Liver (tissue), 9 donors: ENCODE measurements around the gene INPP5J. TPM values are rescaled to one million over a fixed set of nuclear protein-coding genes. Genes with fewer than 3 reads are reported as not detected.

ENCODE experiments used
- DNase-seq: peaks from one replicate; pipeline ENCODE4 v3.0.0-alpha.2; 2017; ENCODE audit warnings: low spot score
- H3K27ac ChIP-seq, 2 donors: one replicate each; pipeline ENCODE4 v1.7.0; 2013; ENCODE audit warnings: inconsistent platforms in 2 of 2, low read length in 2 of 2, control low read depth in 1 of 2, low read depth in 1 of 2, mild to moderate bottlenecking in 1 of 2
- H3K27me3 ChIP-seq, 4 donors: one replicate each; pipeline versions ENCODE4 v1.6.1 to v1.7.0; 2013; ENCODE audit warnings: low read length in 3 of 4, inconsistent platforms in 1 of 4, mild to moderate bottlenecking in 1 of 4, moderate library complexity in 1 of 4; ENCODE audit not compliant: control insufficient read depth in 4 of 4, insufficient read depth in 4 of 4
- H3K36me3 ChIP-seq, 4 donors: one replicate each; pipeline versions ENCODE4 v1.6.1 to v1.7.0; 2013; ENCODE audit warnings: low read length in 3 of 4, mild to moderate bottlenecking in 3 of 4, low read depth in 1 of 4, moderate library complexity in 1 of 4; ENCODE audit not compliant: control insufficient read depth in 4 of 4, insufficient read depth in 3 of 4
- H3K4me1 ChIP-seq, 4 donors: one replicate each; pipeline versions ENCODE4 v1.6.1 to v1.7.0; 2013; ENCODE audit warnings: low read length in 3 of 4, mild to moderate bottlenecking in 3 of 4, moderate library complexity in 1 of 4; ENCODE audit not compliant: control insufficient read depth in 4 of 4, insufficient read depth in 4 of 4
- H3K4me3 ChIP-seq, 3 donors: one replicate each; pipeline versions ENCODE4 v1.6.1 to v1.7.0; 2013; ENCODE audit warnings: low read length in 3 of 3, control low read depth in 1 of 3, low read depth in 1 of 3, mild to moderate bottlenecking in 1 of 3
- H3K9ac ChIP-seq, 2 donors: one replicate each; pipeline ENCODE4 v1.7.0; 2013; ENCODE audit warnings: low read length in 2 of 2, mild to moderate bottlenecking in 2 of 2, moderate library complexity in 2 of 2, control low read depth in 1 of 2, low read depth in 1 of 2
- H3K9me3 ChIP-seq, 4 donors: one replicate each; pipeline versions ENCODE4 v1.6.1 to v1.7.0; 2013; ENCODE audit warnings: low read length in 3 of 4; ENCODE audit not compliant: control insufficient read depth in 4 of 4
- ATF3 ChIP-seq: IDR thresholded peaks from 2 replicates; pipeline ENCODE4 v1.6.1; 2016; ENCODE audit warnings: antibody characterized with exemption
- CTCF ChIP-seq: fragments of 150-350 bp; IDR thresholded peaks from 2 replicates; pipeline ENCODE4 v1.5.1; 2017; ENCODE audit warnings: improper control_type of control experiment, low read depth, low read length; ENCODE audit not compliant: missing input control
- EGR1 ChIP-seq, 2 donors: IDR thresholded peaks; 2 replicates each; pipeline ENCODE4 v1.6.1; 2016 to 2018; ENCODE audit warnings: antibody characterized with exemption in 2 of 2, low read depth in 2 of 2
- FOXA1 ChIP-seq: IDR thresholded peaks from 2 replicates; pipeline ENCODE4 v1.6.1; 2016; ENCODE audit warnings: antibody characterized with exemption
- FOXA2 ChIP-seq: IDR thresholded peaks from 2 replicates; pipeline ENCODE4 v1.6.1; 2016; ENCODE audit warnings: antibody characterized with exemption
- GABPA ChIP-seq, 2 donors: IDR thresholded peaks in 1 of 2; conservative IDR thresholded peaks in 1 of 2; 2 replicates each; pipeline ENCODE4 v1.6.1; 2016; ENCODE audit warnings: antibody characterized with exemption in 2 of 2, mild to moderate bottlenecking in 1 of 2, moderate library complexity in 1 of 2
- HNF4A ChIP-seq, 2 donors: conservative IDR thresholded peaks; 2 replicates each; pipeline ENCODE4 v1.6.1; 2016; ENCODE audit warnings: antibody characterized with exemption in 2 of 2, mild to moderate bottlenecking in 2 of 2
- HNF4G ChIP-seq: IDR thresholded peaks from 2 replicates; pipeline ENCODE4 v1.6.1; 2016; ENCODE audit warnings: antibody characterized with exemption
- NR2F2 ChIP-seq: IDR thresholded peaks from 2 replicates; pipeline ENCODE4 v1.6.1; 2016; ENCODE audit warnings: antibody characterized with exemption
- RAD21 ChIP-seq, 2 donors: IDR thresholded peaks; 2 replicates each; pipeline ENCODE4 v1.6.1; 2016; ENCODE audit warnings: antibody characterized with exemption in 2 of 2, mild to moderate bottlenecking in 2 of 2
- REST ChIP-seq: IDR thresholded peaks from 2 replicates; pipeline ENCODE4 v1.6.1; 2016; ENCODE audit warnings: antibody characterized with exemption, mild to moderate bottlenecking
- RXRA ChIP-seq, 2 donors: IDR thresholded peaks; 2 replicates each; pipeline ENCODE4 v1.6.1; 2017 to 2018; ENCODE audit warnings: antibody characterized with exemption in 2 of 2, mild to moderate bottlenecking in 1 of 2
- SP1 ChIP-seq: IDR thresholded peaks from 2 replicates; pipeline ENCODE4 v1.6.1; 2018; ENCODE audit warnings: antibody characterized with exemption, mild to moderate bottlenecking
- TAF1 ChIP-seq: conservative IDR thresholded peaks from 2 replicates; pipeline ENCODE4 v1.6.1; 2016; ENCODE audit warnings: antibody characterized with exemption, mild to moderate bottlenecking
- YY1 ChIP-seq: IDR thresholded peaks from 2 replicates; pipeline ENCODE4 v1.6.1; 2016; ENCODE audit warnings: antibody characterized with exemption, mild to moderate bottlenecking
- ZBTB33 ChIP-seq: IDR thresholded peaks from 2 replicates; pipeline ENCODE4 v1.6.1; 2016; ENCODE audit warnings: antibody characterized with exemption
- WGBS: extraction: QIAGEN DNeasy Blood & Tissue Kit; methylation state at CpG from one replicate; pipeline ENCODE4 v1.1.7; 2013; 5-methylcytosine and 5-hydroxymethylcytosine counted together
- polyA plus RNA-seq, 2 donors: library from polyadenylated mRNA; stranded (reverse) in 1 of 2; unstranded in 1 of 2; fragments of 200-250 nt in 1 of 2; fragments of >200 nt in 1 of 2; fragmentation: Nextera tagmentation in 1 of 2; extraction: Ambion mirVana in 1 of 2; gene quantifications; one replicate each; pipeline versions ENCODE4 v1.2.1 to v1.2.3, GENCODE V29; 2013 to 2015
- total RNA-seq, 2 donors: library from RNA; depleted of rRNA; stranded (reverse); fragments of >200 nt; gene quantifications; one replicate each; pipeline ENCODE4 v1.2.3, GENCODE V29; 2014
- donor health status: healthy.
- donor health status: healthy.
- donor health status: healthy.
- donor health status: healthy.
- donor health status: healthy.

The INPP5J gene
- total and polyA plus RNA-seq, 4 donors, result 0.06 to 0.17 (median 0.11) TPM

GRCh38 chr22:31094021-31094551 is 28.7 kb upstream of the INPP5J start:
- Histone ChIP-seq H3K4me3 (no peak overlapping the region), H3K4me1 (peaks cover 0 to 2% (median 0%) of the 10 kb centered on the region in 4 donors), H3K36me3 (peaks cover 0 to 5% (median 1%) of the 10 kb centered on the region in 4 donors), H3K27me3 (no peaks in the 10 kb centered on the region), H3K9ac (no peak overlapping the region), H3K27ac (no peak overlapping the region), H3K9me3 (no peaks in the 10 kb centered on the region)
- 63% methylated on average over 5 of the region's 5 CpGs for WGBS
- TF ChIP-seq ZBTB33, result no peak
- no peak for TF ChIP-seq GABPA (IDR thresholded peaks at IDR 0.05 in 1 of 2, conservative IDR thresholded peaks at IDR 0.05 in 1 of 2)
- TF ChIP-seq EGR1 (IDR thresholded peaks at IDR 0.05; ENCODE audit: low read depth in 2 of 2), result no peak
- no peak for TF ChIP-seq TAF1
- TF ChIP-seq RAD21 (IDR thresholded peaks at IDR 0.05), result no peak
- TF ChIP-seq HNF4G, result no peak
- TF ChIP-seq ATF3, result no peak
- TF ChIP-seq FOXA2, result no peak
- no peak for TF ChIP-seq NR2F2
- no peak for DNase-seq

GRCh38 chr22:31094741-31095140 is 28.0 kb upstream of the INPP5J start:
- no peaks in the 10 kb centered on the region for H3K27me3 ChIP-seq
- peaks cover 0 to 8% (median 3%) of the 10 kb centered on the region in 4 donors for H3K36me3 ChIP-seq
- TF ChIP-seq YY1 (no peak), NR2F2 (no peak), CTCF (no peak), HNF4A (conservative IDR thresholded peaks at IDR 0.05) (no peak), REST (no peak), FOXA1 (no peak), EGR1 (IDR thresholded peaks at IDR 0.05; ENCODE audit: low read depth in 2 of 2) (no peak), RXRA (IDR thresholded peaks at IDR 0.05) (no peak), ZBTB33 (no peak), RAD21 (IDR thresholded peaks at IDR 0.05) (no peak), SP1 (no peak)
- H3K4me3 ChIP-seq, result no peak overlapping the region
- H3K4me1 ChIP-seq, result peaks cover 0 to 2% (median 0%) of the 10 kb centered on the region in 4 donors
- DNase-seq, result no peak
- H3K27ac ChIP-seq, result no peak overlapping the region
- no peak overlapping the region for H3K9ac ChIP-seq
- no peaks in the 10 kb centered on the region for H3K9me3 ChIP-seq
- WGBS, result 95% methylated on average over 7 of the region's 7 CpGs
